ENCODE data around the gene TMEM165. TPM values are rescaled to one million over a fixed set of nuclear protein-coding genes. Genes with fewer than 3 reads are reported as not detected.

TMEM165 gene
- total and polyA plus RNA-seq, 2 of the 4 experiments (the other 2 are of a cell fraction) = 49.6 to 83.0 TPM

DNA sequence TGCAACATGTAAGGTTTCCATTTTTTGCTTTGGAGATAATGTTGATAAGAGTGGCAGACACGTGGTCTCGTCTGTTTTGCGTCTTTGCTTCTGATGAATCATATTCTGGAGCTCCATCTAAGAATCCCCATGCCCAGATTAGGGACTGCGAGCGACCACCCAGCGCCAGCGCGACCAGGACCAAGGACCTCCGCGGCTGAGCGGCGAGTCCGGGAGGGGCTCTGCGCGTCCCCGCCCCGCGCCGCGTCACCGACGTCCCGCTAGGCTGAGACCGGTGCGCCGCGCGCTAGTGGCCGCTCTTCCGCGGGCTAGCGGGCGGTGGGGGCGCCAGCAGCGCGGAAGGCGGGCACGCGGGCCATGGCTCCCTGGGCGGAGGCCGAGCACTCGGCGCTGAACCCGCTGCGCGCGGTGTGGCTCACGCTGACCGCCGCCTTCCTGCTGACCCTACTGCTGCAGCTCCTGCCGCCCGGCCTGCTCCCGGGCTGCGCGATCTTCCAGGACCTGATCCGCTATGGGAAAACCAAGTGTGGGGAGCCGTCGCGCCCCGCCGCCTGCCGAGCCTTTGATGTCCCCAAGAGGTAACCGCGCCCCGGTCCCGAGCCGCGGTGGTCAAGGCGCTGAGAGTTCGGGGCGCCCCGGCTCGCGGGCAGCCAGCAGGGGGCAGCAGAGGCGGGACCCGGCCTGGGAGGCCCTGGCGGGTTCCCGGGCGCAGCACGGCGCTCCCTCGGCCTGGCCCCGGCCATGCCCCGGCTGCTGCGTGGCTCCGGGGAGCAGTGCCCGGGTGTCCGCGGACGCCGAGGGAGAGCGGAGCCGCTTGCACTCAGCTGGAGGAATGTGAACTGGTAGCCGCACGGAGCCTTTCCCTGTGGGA, 49.5 kb upstream of the TMEM165 start, which contains the start of gene SRD5A3 (continued):
- no peak for TF ChIP-seq RFX5 (IDR thresholded peaks at IDR 0.05; ENCODE audit: low read depth, low read length)
- TF ChIP-seq SMC3 (IDR thresholded peaks at IDR 0.05; ENCODE audit: low read depth, low read length) = peak; percentile 82
- peak; percentile 69; the same call in 1 of the 2 replicates for TF ChIP-seq MXI1 (IDR thresholded peaks at IDR 0.05; ENCODE audit: borderline replicate concordance, low read depth, low read length)

DNA sequence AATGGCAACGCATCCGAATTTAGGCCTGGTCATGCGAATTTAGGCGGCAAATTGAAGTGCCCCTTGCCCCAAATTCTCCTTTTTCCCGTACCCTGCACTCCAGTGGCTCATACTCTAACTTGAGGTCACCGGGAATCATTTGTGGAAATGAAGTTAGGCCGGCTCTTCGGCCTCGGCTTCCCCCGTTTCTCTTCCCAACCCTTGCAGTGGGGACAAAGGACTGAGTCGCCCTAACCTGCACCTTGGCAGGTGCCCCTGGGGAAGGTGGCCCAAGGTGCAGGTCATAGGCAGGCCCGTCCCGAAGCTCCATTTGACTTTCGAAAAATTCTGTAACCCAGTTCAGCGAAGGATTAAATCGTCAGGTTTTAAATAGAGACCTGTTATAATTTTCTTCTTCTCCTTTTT, 48.9 kb upstream of the TMEM165 start:
- H2AK9ac ChIP-seq (replicated peaks; ENCODE audit: low read depth, low read length, poor library complexity) = peak overlapping the region; percentile 86
- CTCF ChIA-PET = interaction anchor here (0.6 kb wide), 1 partner anchor 11 kb away, joined by 4 read pairs; no protein-coding TSS in a partner anchor
- POLR2A ChIA-PET (ENCODE audit: unreplicated experiment) = interaction anchor here (0.6 kb wide), 2 partner anchors 98 to 199 kb away, joined by 3 to 4 read pairs; no protein-coding TSS in a partner anchor
- no TSS peak for BruUV-seq (replicated peaks)
- intact Hi-C loops (cut with micrococcal nuclease) (loop anchor here (1.0 to 5.0 kb wide), 9 partner anchors 49 to 955 kb away; partner anchors contain the start of genes CLOCK, EXOC1 and NMU), in situ Hi-C loops (cut with MboI; ENCODE audit: low sequenced_read_pairs) (loop anchor here (5.0 to 25.0 kb wide), 4 partner anchors 205 to 585 kb away; partner anchors contain the start of gene EXOC1), dilution Hi-C loops (cut with HindIII; ENCODE audit: low sequenced_read_pairs, unreplicated experiment) (no loop called here)
- H4K5ac ChIP-seq (ENCODE audit: low read depth, low read length) = peak overlapping the region; percentile 68
- no peak for ATAC-seq (ENCODE audit: low read depth)
- no peaks in the 10 kb centered on the region for H3K27me3 ChIP-seq (ENCODE audit: control insufficient read depth, insufficient read depth, low read length)
- peaks cover 14% of the 10 kb centered on the region for H3K4me1 ChIP-seq (ENCODE audit: control insufficient read depth, insufficient read depth, low read length)
- peak overlapping the region; percentile 93 for H3K4me2 ChIP-seq (ENCODE audit: low read depth, low read length)
- peak overlapping the region; percentile 87; the same call in 1 of the 2 replicates for H3K23ac ChIP-seq (ENCODE audit: low read depth, low read length)
- H3K14ac ChIP-seq (replicated peaks; ENCODE audit: low read depth, low read length) = peak overlapping the region; percentile 78
- H3K9me3 ChIP-seq (ENCODE audit: control insufficient read depth, insufficient read depth, low read length) = no peaks in the 10 kb centered on the region
- H3K4ac ChIP-seq (ENCODE audit: low read depth, low read length) = peak overlapping the region; percentile 82
- no peaks in the 10 kb centered on the region for H3K9me1 ChIP-seq (ENCODE audit: insufficient read depth, low read length)
- no peaks in the 10 kb centered on the region for H3K36me3 ChIP-seq (ENCODE audit: control insufficient read depth, insufficient read depth, low read length)
- H4K91ac ChIP-seq (ENCODE audit: insufficient read depth, low read depth, low read length) = peak overlapping the region; percentile 32
- peak overlapping the region; percentile 70 for H3K56ac ChIP-seq (ENCODE audit: extremely low read depth, insufficient read depth, low read length)
- peak overlapping the region; percentile 98 for H2AFZ ChIP-seq (replicated peaks; ENCODE audit: low read length, poor library complexity)
- peak overlapping the region; percentile 65; the same call in 2 of the 3 replicates for H2BK15ac ChIP-seq (ENCODE audit: low read depth, low read length)
- peaks cover 13 to 17% of the 10 kb centered on the region in 2 experiments; a peak in 2 of 4 replicates for H3K79me1 ChIP-seq (ENCODE audit: low read depth in 1 of 2, low read length in 2 of 2)
- H2BK120ac ChIP-seq (ENCODE audit: low read depth, low read length) = peak overlapping the region; percentile 90
- WGBS, 2 experiments (ENCODE audit: extremely low coverage in 2 of 2, insufficient read length in 1 of 2) = 10% methylated on average over 4 of the region's 16 CpGs; no CpG with 5 or more reads in 1 of the 2 experiments
- peak overlapping the region; percentile 25; the same call in 1 of the 2 replicates for H3K18ac ChIP-seq (ENCODE audit: low read depth, low read length)
- peak overlapping the region; percentile 79 for H3K27ac ChIP-seq (ENCODE audit: insufficient read depth, low read length)
- H4K20me1 ChIP-seq (ENCODE audit: insufficient read depth, low read length) = no peaks in the 10 kb centered on the region
- H4K8ac ChIP-seq (ENCODE audit: low read depth in 2 of 2, low read length in 2 of 2) = peak overlapping the region; percentile 49 to 91
- H3K4me3 ChIP-seq (ENCODE audit: insufficient read depth, low read depth, low read length) = peak overlapping the region; percentile 64
- H2BK5ac ChIP-seq (ENCODE audit: low read depth, low read length, poor library complexity, severe bottlenecking) = peak overlapping the region; percentile 75
- H2BK20ac ChIP-seq (ENCODE audit: low read depth, low read length) = peak overlapping the region; percentile 76
- DNase-seq = no peak
- H2AK5ac ChIP-seq (ENCODE audit: low read depth, low read length) = no peak overlapping the region
- peak overlapping the region; percentile 88 for H3K9ac ChIP-seq (ENCODE audit: low read depth, low read length)
- TF ChIP-seq RAD21 (IDR thresholded peaks at IDR 0.05; ENCODE audit: low read length) = no peak
- TF ChIP-seq BHLHE40 (IDR thresholded peaks at IDR 0.05; ENCODE audit: low read depth, low read length) = no peak
- no peak for TF ChIP-seq NFE2L2 (IDR thresholded peaks at IDR 0.05; ENCODE audit: low read depth, low read length)
- no peak for TF ChIP-seq MAFK (IDR thresholded peaks at IDR 0.05; ENCODE audit: low read depth, low read length)
- TF ChIP-seq, protein P1, sequence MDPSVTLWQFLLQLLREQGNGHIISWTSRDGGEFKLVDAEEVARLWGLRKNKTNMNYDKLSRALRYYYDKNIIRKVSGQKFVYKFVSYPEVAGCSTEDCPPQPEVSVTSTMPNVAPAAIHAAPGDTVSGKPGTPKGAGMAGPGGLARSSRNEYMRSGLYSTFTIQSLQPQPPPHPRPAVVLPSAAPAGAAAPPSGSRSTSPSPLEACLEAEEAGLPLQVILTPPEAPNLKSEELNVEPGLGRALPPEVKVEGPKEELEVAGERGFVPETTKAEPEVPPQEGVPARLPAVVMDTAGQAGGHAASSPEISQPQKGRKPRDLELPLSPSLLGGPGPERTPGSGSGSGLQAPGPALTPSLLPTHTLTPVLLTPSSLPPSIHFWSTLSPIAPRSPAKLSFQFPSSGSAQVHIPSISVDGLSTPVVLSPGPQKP (IDR thresholded peaks at IDR 0.05; ENCODE audit: borderline replicate concordance, low read depth, low read length) = no peak
- TF ChIP-seq RCOR1 (IDR thresholded peaks at IDR 0.05; ENCODE audit: insufficient replicate concordance, low read length) = no peak
- TF ChIP-seq, protein P2, sequence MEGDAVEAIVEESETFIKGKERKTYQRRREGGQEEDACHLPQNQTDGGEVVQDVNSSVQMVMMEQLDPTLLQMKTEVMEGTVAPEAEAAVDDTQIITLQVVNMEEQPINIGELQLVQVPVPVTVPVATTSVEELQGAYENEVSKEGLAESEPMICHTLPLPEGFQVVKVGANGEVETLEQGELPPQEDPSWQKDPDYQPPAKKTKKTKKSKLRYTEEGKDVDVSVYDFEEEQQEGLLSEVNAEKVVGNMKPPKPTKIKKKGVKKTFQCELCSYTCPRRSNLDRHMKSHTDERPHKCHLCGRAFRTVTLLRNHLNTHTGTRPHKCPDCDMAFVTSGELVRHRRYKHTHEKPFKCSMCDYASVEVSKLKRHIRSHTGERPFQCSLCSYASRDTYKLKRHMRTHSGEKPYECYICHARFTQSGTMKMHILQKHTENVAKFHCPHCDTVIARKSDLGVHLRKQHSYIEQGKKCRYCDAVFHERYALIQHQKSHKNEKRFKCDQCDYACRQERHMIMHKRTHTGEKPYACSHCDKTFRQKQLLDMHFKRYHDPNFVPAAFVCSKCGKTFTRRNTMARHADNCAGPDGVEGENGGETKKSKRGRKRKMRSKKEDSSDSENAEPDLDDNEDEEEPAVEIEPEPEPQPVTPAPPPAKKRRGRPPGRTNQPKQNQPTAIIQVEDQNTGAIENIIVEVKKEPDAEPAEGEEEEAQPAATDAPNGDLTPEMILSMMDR (conservative IDR thresholded peaks at IDR 0.05; ENCODE audit: low read depth, low read length) = no peak
- no peak for TF ChIP-seq MXI1 (IDR thresholded peaks at IDR 0.05; ENCODE audit: borderline replicate concordance, low read depth, low read length)
